GM10248 (cell line): ENCODE data around the gene GRAP.

Source experiments
- CTCF ChIA-PET: fragments of 300-600 bp; sonication (Branson Sonifier 250); formaldehyde crosslinking; extraction: SDS; loops from one replicate; lab custom pipeline; 2021; ENCODE audit warnings: antibody characterized with exemption; lab: Yijun Ruan, JAX
- POLR2A ChIA-PET: fragments of 350-650 bp; sonication (Branson Sonifier 250); formaldehyde crosslinking; extraction: SDS; loops from one replicate; lab custom pipeline; 2020; ENCODE audit warnings: antibody characterized with exemption; lab: Yijun Ruan, JAX
- DNase-seq: peaks from one replicate; pipeline ENCODE4 v3.0.0; 2012; ENCODE audit errors: extremely low spot score
- TF ChIP-seq, protein P1 (sequence below): IDR thresholded peaks from 2 replicates; pipeline ENCODE4 v1.5.1; 2012; ENCODE audit warnings: mild to moderate bottlenecking, low read depth; ENCODE audit errors: extremely low read depth, missing control alignments, control extremely low read depth

GRAP gene

DNA sequence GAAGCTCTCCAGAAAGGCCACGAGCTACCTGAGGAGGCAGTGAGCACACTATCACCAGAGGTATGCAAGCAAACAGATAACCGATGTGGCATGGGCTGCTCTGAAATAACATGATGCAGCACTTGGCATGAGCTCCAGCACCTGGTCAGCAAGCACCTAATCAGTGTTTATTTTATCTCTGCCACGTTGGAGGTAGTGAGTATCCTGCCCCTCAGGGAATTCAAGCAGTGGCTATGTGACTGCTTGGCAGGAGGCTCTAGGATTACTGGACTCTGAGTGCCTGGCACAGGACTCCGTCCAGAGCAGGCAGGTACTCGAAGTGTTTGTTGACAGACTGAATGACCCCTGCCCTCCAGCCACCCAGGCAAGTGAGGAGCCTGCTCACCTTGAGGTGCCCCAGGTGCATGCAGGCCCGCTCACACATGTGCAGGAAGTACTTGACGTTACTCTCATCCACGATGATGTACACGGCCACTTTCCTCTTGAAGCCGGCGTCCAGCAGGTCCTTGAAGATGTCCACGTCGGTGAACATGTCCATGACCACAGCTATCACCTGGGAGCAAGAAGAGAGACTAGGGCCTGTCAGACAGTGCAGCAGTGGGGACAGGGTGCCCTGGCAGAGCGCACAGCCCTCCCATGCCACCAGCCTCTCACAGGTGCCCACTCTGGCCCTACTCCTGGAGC, 58.8 kb downstream of the GRAP start:
- TF ChIP-seq, protein P1, sequence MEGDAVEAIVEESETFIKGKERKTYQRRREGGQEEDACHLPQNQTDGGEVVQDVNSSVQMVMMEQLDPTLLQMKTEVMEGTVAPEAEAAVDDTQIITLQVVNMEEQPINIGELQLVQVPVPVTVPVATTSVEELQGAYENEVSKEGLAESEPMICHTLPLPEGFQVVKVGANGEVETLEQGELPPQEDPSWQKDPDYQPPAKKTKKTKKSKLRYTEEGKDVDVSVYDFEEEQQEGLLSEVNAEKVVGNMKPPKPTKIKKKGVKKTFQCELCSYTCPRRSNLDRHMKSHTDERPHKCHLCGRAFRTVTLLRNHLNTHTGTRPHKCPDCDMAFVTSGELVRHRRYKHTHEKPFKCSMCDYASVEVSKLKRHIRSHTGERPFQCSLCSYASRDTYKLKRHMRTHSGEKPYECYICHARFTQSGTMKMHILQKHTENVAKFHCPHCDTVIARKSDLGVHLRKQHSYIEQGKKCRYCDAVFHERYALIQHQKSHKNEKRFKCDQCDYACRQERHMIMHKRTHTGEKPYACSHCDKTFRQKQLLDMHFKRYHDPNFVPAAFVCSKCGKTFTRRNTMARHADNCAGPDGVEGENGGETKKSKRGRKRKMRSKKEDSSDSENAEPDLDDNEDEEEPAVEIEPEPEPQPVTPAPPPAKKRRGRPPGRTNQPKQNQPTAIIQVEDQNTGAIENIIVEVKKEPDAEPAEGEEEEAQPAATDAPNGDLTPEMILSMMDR = no peak
- POLR2A ChIA-PET = no interaction called here
- DNase-seq = no peak
- CTCF ChIA-PET = interaction anchor here (1.1 to 1.8 kb wide), 2 partner anchors 10 to 27 kb away, joined by 3 to 5 read pairs; no protein-coding TSS in a partner anchor

DNA sequence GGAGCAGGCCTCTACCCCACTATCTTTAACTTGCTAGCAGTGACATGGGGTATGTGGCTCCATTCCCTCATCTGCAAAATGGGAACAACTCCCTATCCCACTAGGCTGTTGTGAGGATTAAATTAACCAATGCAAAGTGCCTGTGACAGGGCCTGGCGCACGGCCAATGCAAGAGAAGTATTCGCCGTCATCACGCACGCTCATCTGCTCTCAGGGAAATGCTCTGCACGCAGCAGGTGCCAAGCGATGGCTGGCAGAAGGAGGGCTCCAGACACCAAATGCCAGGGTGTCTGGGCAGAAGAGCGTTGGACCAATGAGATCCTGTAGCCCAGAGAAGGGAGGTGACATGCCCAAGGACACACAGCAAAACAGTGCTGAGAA, 59.5 kb downstream of the GRAP start:
- DNase-seq = no peak
- ChIA-PET POLR2A (no interaction called here), CTCF (interaction anchor here (1.1 to 1.8 kb wide), 2 partner anchors 11 to 26 kb away, joined by 3 to 5 read pairs; no protein-coding TSS in a partner anchor)
- TF ChIP-seq, protein P1 = no peak

DNA sequence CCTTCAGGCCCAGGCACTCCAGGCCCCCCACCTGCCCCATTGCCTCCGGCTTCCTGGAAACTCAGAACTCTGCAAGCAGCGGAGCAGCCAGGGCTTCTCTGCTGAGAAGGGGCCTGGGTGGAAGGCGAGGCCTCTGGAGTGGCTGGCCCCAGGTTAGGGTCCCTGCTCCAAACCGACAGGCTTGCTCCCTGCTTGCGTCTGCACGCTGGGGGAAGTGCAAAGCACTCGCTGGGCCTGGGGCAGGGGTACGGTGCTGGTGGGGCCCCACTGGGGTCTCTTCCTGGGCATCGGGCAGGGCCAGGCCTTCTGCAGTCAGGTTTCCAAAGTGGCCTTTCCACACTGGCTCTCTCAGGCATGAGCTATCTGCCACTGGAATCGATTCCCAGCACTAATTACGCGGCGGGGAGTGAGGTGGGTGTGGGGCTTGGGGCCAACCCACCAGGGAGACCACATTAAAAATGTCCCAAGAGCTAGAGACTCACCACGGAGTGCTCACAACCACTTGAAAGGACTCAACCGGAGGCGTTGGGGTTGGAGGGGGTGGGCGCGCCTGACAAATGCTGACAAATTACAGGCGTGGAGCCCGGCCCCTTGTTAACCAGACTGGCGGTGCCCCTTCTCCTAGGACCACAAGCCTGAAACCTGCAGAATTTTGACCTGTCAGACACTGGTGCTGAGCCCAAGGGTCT, 60.1 kb downstream of the GRAP start:
- ChIA-PET CTCF (interaction anchor here (3.6 kb wide), 1 partner anchor 26 kb away, joined by 15 read pairs; no protein-coding TSS in a partner anchor), POLR2A (no interaction called here)
- DNase-seq = no peak
- TF ChIP-seq, protein P1 = no peak

DNA sequence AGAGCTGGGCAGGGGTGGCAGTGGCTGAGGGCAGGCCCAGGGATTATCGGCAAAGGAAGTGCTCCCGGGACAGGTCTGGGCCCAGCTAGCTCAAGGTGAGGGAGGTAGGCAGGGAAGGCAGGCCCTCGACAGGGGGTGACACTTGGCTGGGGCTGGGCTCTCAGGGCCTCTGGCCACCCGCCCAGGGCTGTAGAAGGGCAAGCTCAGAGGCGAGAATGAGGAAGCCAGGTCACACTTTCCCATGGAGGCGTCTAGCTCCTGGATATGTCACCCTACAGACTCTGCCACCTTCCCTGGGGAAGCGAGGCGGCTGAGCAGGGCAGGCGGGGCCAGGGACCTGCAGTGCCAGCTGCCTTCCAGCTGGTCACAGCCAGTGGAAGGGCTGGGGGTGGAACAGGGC, 61.3 kb downstream of the GRAP start:
- POLR2A ChIA-PET = no interaction called here
- TF ChIP-seq, protein P1 = no peak
- CTCF ChIA-PET = interaction anchor here (0.8 to 3.6 kb wide), 5 partner anchors 13 to 25 kb away, joined by 3 to 15 read pairs (median 3); partner anchors contain the start of gene FAM83G
- DNase-seq = no peak

DNA sequence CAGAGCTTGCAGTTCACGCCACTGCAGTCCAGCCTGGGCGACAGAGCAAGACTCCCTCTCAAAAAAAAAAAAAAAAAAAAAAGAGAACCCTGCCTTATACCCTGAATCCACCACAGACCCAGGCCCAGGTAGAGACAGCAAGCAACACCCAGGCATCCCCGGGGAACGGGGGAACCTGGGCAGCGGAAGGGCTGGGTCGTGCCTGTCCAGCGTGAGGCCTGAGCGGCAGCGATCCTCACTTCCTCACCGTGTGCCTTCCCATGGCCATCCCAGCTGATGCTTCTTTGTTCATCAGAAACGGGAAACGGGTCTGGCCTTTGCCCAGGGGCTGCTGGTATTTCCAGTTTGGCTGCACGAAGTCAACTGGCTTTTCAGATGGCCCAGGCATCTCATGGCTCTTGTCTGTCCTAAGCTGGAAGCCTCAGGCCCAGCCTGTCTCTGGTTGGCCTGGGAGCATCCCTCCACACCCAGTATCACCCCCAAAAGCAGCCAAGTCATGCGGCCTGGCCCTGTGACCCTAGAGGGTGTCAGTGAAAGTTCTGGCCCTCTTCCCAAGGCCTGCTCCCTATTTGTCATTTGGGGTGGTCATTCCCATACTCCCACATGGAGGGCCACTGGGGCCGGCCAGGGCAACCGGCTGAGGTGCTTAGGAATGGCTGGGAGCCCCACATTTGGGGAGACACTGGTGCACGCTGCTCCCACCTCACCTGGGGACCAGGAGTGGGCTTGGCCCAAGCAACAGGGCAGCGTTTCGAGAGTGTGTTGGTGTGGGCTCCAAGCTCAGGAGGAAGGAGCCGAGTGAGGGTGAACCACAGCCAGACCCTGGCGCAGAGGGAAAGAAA, 62.3 kb downstream of the GRAP start:
- TF ChIP-seq, protein P1 = no peak
- DNase-seq = no peak
- ChIA-PET POLR2A (no interaction called here), CTCF (interaction anchor here (0.8 to 3.6 kb wide), 4 partner anchors 14 to 24 kb away, joined by 3 to 15 read pairs (median 4); no protein-coding TSS in a partner anchor)

DNA sequence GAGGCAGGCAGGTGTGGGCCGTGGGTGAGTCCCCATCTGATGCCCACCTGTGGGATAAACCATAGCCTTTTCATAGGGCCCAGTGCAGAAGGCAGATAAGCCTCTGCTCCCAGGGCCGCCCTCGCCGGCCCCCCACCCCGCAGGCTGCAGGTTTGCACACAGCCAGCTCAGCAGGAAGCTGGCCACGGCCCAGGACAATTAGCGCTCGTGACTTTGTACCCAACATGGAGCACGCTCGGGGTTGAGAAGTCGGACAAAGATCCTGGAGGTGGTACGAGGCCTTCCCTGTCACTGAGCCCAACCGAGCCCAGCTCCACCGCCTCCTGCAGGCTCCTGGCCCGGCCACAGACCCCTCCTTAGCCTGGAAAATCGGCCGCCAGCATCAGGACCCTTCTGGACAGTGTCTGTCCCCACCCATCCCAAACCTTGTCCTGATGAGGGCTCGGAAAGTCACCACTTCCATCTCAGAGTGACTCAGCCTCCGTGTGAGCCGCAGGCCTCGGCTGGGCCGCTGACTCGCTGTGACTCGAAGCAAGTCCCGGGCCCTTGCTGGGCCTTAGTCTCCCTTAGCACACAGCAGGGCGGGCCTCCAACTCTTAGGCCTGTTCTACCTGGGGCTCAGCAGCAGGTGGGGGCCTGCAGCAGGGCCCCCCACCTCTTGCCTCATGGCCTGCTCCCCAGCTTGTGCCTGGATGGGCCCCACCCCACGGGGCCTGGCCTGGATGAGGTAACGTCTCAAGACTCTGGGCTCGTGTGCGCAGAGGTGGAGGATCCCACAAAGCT, 64.9 kb downstream of the GRAP start:
- no peak for DNase-seq
- POLR2A ChIA-PET = no interaction called here
- CTCF ChIA-PET = interaction anchor here (1.5 kb wide), 1 partner anchor 21 kb away, joined by 6 read pairs; no protein-coding TSS in a partner anchor
- TF ChIP-seq, protein P1 = no peak
